ENCODE results near the gene RNF220.

The RNF220 gene

DNA sequence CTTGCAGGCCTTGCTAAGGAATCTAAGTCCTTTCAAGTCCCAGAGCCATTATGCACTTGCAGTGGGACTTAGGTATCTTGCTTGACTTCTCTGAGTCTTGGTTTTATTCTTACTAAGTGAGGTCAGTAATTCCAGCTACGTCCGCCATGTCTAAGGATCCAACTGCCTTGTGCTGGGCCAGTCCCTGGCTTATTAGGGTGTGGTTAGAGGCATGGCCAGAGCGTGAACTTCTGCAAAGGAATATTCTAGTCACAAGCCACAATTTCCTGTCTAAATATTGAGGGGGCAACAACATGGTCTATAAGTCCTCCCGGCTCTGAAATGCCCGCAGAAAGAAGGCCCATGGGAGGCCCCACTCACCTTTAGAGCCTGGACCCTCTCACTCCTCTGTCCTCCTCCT is 186.3 kb downstream of the RNF220 start:
- no peak for DNase-seq

DNA sequence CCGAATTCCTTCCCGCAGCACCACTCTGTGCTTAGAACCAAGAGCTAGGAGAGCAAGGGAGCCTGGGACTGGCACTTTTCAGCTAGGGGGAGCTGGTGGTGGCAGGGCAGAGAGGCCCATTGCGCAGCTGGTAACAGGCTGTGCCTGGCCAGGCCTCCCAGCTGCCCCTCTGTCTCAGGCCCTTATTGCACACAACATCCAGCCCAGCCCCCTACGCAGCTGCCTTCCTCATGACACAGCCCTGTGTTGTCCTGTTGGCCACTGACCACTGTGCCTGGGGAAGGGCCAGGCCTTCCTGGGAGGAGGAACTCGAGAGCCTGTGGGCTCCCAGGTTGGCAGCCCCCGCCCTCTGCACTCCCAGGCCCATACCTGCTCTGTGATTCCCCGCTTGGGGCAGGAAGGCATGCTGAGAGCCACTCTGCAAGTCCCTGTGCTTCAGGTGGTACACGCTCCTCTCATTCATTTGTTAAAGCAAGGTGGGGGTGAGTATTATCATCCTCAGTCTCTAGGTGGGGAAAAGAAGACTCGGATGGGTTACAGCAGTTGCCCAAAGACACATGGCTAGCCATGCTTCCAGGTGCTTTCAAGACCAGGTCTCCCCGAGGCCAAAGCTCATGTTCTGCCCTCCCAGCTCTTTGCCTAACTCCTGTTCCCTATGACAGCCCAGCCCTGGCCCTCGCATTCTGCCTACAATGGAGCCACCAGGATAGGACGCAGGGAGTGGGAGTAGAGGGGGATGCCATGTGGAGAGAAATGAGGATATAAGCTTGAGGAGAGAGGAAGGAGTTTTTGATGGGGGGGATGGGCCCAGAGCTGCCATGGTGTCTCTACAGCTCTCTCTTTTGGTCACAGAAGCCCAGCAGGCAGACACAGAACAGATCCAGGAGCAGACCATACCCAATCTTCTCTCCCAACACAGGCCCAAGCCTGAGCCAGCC is 187.4 kb downstream of the RNF220 start:
- DNase-seq: no peak

DNA sequence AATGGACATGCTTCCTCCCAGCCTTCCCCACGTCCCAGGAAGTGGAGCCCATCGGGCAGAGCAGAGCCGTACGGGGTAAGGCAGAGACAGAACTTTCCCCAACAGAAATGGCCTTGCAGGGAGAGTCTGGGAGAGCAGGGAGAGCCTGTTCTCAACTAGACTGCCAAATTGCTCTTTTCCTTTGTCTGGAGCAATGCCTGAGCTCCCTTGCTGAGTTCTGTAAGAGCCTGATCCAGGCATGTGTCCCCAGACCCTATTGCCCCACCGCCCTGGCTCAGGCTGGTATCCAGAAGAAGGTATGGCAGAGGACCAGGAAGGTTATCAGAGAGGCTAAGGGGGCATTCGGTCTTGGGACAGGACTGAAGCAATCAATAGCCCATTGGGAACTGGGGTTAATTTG is 189.3 kb downstream of the RNF220 start:
- DNase-seq: no peak

DNA sequence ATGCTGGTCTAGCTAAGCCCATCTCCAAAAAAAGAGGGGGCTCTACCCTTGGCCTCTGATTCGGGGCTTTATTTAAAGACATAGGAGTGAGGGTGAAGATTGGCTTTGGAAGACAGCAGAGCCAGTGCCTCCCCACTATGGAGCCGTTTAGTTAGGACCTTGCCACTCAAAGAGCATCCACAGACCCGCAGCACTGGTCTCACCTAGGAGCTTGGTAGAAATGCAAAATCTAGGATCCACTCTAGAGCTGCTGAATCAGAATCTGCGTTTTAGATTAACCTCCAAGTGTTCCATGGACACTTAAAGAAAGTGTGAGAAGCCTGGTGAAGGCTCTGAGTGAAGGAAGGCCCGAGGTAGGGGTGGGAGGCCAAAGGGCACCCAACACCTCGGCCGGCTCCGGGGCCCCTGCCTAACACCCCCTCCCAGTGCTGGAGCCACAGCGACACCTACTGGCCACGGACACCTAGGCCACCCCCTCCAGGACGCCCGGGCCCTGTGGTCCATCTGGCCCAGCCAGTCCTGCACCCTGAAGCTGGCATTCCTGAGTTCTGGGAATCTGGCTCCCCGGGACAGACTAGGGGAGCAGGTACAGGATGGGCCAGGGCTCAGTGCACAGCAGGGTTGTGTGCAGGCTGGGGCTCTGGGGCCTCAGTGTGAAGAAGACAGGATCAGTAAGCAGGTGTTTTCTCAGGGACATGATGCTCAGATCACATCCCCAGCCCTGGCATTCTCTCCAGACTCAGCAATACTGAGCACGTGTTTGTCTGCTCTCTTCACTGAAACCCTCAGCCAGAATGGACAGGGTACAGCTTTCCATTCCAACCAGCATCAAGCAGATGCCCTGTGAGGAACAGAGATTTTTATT is 190.0 kb downstream of the RNF220 start:
- DNase-seq: peak in 1 of 2 experiments; percentile 12

DNA sequence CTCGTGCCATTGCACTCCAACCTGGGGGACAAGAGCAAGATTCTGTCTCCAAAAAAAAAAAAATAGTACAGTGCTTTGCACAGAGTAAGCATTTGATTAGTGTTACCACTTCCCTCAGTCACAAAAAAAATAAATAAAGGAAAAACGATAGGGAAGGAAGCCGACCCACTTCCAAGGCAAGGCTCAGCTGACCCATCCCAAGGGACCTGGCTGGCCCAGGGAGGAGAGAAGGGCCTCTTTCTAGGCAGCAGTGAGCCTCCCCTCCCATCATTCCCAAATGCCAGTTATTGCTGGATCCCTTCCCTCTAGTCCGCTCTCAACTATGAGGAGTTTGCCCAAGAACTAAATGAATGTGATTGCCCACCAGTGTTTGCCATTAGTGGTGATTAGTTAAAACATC is 191.5 kb downstream of the RNF220 start:
- DNase-seq: no peak

DNA sequence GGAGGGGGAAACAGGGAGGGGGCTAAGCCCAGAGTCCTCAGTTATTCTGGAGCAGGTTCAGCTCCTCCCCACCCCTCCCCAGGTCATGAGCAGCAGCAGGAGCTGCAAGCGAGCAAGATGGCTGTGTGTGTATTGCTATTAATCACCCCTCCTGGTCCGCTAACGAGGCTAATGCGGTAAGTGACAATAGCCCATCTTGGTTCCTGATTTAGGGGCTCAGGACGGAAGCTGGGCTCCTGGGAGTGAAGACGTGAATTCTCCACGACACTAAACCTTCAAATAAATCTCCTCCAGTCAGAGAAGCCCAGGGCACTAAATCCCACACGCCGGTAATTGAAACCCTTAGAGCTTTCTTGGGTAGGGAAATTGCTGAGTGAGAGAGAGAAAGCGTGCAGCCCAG is 193.1 kb downstream of the RNF220 start:
- DNase-seq: no peak

DNA sequence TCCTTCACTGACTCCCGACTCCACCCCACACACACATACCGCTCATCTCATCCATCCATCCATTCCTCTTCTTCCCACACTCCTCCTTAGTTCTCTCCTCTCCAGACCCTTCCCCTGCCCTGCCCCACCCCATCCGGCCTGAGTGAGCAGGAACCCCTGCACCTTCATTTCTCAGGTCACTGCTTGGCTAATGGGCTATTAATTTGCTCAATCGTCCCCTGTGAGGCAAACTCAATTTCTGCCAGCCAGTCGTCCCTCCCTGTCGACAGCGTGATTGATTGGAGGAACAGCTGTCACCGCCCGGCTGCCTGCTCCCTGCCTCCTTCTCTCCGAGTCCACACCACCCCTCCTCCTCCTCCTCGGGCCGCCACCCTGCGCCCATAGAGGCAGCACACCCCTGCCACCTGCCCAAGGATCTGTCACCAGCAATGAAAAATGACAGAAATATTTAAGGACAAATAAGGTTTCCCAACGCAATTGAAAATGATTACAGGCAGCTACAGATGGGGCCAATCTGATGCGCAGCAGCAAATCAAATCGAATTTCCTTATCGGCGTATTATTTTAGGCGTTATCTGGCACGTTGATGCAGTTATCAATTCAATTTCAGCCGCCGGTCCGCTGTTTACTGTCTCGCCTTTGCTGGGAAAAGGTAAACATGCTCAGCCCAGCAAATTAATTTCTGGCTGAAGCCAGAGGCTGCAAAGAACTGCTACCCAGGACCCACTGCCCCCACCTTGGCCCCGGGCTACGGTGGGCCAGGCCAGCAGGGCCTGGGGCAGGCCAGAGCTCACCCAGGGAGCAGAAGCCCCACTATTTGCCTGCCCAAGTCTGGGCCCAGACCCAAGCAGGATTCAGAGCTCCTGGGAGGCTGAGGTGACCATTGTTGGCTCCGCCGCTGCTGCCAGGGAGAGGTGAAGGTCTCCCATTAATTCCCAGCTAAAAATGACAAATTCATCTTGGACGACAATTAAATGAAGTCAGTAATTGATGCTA is 197.9 kb downstream of the RNF220 start:
- DNase-seq: no peak

DNA sequence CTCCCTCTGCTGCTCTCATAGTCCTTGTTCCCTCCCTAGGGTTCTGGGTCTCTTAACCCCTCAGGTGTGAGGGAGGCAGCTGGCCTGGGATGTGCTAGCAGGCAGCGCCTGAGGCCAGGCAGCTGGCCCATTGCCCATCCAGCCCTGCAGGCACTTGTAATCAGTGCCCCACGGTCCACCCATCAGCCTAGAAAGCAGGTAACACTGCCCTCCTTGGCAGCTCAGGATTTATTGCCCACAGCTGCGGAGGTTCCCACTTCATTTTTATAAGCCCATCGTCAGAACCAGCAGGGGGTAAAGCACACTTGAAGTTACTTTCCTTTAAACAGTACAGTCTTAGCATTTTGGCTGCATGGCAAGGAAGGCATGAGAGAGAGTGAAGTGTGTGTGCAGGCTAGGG is 198.7 kb downstream of the RNF220 start:
- DNase-seq: no peak

DNA sequence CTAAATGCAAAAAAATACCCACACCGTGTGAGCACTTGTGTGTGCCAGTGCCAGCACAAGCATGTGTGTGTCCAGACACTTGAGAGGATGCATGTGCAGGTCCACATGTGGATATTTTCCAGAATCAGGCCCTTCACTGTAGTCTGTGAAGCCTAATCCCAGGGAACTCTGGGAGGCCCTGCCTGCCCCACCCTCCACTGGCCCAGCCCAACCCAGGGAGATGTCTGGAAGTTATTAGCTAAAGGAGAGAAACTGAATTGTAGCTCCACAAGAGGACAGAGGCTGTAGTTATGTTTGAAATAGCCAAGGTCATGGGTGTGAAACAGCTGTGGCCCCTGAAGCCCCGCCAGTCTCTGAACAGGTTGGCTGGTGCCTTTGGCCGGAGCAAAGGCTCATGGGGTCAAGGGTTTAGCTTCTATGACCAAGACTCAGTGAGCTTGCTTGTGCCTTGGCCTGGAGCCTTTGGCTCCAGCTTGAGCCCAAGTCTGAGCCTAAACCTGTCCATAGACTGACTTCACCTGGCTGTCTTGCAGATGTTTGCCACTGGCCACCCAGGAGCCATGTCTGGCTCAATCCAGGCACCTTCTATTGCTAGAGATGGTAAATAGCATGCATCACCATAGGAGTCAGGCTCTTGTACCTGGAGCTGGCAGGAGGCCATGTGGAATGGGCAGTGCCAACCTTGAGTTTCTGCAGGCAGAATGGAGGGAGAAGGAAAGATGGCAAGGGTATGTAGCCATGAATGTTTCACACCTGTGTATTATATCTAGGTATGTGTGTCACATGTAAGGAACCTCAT is 199.3 kb downstream of the RNF220 start:
- DNase-seq: no peak

DNA sequence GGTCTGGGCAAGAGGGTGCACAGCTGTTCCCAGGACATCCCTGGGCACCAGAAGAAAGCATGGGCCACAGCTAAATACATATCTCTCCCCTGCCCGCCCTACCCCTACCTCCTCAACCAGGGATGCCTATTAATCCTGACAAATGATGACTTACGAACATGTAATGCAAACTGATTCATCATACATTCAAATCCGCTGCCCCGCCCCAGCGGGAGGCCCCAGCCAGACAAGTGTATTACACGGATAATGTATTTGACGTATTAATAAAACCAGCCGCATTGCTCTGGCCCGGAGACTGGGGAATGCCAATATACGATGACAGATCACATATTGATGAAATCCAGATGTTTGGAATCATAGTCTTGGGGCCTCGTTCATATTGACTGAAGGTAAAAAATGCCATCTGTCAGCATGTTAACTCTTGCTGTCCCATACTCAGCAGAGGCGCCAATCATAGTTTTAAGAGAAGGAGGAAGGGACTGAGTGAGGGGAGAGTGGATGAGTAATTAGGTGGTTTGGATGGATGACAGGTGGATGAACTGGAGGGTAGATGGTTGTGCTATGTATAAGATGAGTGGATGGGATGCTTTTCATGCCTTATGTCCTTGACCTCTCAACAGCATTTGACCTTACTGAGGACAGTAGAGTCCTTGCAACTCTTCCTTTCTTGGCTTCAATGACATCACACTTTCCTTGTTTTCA is 201.0 kb downstream of the RNF220 start:
- DNase-seq: no peak

DNA sequence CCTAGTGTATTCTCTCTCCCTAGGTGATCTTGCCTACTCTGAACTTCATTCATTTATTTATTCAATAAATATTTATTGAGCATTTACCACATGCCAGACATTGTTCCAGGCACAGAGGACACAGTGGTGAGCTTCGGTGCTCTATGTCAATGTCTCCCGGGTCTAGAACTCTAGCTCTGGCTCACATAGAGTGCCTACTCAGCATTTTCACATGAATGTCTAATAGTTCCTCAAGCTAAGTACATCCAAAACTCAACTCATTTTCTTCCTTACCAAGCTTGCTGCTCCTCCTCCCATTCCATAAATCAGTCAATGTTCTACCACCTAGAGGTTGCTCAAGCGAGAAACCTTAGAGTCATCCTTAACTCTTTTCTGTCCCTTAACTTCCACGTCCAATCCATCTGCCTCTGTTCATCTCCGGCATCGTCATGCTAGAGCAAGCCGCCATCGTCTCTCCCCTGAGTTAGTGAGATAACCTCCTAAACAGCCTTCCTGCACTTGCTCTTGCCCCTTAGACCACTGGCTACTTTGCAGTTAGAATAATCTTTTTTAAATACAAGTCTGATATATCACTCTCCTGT is 201.7 kb downstream of the RNF220 start:
- DNase-seq: no peak

DNA sequence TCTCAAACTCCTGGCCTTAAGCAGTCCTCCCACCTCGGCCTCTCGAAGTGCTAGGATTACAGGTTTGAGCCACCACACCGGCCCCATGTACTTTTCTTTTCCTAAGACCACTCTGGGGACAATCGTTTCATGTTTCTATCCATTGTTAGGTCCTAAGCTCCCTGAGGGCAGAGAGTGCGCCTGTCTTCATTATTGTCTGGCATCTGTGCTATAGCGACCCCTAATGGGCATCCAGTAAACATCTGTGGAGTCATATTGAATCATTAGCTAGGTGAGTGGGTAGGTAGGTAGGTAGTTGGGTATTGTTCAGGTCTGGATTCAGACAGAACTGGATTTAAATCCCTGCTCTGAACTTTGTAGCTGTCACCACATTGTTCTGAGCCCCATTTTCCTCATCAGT is 203.1 kb downstream of the RNF220 start:
- DNase-seq: no peak

DNA sequence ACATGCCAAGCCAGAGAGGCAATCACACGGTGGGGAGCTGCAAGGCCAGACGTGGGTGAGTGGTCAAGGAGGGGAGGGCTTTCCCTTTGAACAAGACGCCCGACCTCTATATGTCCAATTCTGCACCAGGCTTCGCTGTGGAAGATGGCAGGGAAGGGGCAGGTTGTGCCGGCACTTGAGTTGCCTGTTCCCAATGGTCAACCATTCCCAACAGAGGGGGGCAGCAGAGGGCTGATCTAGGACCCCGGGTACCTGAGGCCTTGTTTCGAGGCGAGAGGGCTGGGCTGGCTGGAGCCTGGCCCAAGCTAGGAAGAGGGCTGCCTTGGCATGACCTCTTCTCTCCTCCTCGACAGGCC is 204.3 kb downstream of the RNF220 start:
- DNase-seq: no peak

DNA sequence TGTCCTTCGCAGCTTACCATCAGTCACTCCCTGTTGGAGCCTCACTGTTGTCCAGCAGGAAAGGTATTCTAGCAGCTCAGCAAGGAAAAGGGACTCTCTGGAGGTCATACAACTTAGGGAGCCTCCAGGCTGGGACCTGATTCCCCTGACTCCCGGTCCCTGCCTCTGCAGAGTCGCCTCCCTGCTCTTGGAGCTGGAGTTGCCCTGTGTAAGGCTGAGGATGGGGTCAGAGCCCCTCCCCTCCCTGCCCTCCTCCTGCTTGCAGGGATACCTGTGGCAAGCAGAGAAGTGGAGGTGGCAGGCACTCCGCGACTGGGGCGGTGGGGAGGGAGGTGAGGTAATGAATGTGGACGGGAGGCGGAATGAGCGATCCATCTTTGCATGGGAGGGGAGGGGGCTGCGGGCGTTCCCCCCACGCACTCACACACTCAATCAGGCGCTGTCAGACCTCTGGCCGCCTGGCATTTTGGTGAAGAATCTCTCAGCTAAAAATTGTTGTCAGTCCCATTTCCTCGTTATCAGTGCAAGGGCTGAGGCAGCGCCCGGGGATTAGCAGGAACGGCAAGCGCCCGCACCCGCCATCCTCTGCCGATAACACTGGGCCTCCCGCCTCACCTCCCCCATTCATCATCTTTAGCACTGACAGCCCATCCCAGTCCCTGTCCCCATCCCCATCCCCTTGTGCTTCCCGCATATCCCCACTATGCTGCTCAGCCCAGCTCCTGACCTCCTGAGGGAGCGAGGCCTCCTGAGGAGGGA is 204.9 kb downstream of the RNF220 start:
- no peak for DNase-seq

DNA sequence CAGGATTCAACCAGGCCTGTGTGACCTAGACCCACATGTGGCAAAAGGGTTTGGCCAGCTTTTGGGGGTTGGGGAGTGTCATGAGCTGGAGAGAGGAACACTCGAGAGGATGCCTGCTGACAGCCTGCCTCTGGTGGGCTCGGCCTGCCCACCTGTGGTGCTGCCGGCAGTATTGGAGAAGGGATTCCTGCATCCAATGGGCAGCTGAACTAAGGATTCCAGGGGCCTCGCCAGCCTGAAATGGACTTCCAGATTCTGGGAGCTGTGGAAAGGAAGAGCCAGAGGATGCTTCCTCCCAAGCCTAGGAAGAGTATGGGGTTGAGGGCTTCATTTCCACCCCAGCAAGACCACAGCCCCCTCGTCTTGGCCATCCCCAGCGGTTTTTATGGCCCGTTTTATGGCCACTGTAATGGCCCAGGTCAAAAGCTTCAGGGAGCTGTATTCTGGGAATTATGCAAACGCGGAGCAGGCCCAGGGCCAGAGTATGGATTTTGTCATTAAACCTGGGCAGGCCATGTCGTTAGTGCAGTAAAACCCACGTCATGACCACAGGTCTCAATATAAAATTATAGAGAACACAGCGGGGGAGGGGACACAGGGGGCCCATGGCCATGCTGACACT is 205.6 kb downstream of the RNF220 start:
- no peak for DNase-seq

DNA sequence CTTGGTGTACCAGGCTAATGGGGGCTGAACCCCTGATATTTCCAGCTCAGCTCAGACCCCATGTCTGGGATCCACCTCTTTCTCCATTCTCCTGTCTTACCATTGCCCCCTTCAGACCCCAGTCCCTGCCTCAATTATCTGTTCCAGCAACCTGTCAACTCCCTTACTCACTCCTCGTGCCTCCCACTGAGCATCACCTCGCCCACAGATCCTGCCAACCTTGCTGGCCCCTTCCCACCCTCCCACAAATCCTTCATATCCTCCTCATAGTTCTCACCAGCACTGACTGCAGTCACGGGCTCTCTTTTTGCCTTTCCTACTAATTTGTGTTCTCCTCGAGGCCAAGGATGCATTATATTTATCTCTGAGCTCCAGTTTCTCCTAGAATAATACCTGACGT is 206.4 kb downstream of the RNF220 start:
- no peak for DNase-seq

DNA sequence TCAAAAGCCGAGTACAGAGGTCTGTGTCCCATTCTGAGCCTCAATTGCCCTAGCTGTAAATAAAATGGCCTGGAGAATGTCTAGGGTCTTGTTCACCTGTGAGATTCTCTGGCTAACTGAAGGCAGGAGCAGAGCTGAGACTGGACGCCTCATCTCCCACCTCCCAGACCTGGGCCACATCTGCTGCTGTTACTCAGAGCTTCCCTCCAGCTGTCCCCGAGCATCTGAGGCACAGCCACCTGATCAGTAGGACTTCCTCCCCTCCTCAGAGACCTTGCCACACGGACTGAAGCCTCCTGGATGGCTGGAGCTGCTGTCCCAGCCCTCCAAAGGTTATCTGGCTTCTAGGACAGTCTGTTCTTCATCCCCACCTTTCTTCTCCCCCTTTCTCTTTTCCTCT is 206.8 kb downstream of the RNF220 start:
- DNase-seq: no peak

DNA sequence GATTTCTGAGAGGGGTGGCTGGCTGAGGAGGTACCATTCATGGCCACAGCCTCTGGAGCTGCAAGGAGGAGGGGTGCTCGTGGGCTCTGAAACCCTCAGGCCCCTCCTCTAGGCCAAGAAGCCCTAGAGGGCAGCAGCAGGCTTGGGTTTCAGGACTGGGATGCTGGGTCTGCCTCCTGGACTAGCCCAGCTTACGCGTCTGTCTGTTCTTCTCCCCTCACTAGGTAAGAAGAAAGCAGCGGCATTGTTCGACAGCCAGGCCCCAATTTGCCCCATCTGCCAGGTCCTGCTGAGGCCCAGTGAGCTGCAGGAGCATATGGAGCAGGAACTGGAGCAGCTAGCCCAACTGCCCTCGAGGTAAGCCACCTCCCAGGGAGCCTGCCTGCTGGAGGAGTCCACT is 208.9 kb downstream of the RNF220 start:
- no peak for DNase-seq

DNA sequence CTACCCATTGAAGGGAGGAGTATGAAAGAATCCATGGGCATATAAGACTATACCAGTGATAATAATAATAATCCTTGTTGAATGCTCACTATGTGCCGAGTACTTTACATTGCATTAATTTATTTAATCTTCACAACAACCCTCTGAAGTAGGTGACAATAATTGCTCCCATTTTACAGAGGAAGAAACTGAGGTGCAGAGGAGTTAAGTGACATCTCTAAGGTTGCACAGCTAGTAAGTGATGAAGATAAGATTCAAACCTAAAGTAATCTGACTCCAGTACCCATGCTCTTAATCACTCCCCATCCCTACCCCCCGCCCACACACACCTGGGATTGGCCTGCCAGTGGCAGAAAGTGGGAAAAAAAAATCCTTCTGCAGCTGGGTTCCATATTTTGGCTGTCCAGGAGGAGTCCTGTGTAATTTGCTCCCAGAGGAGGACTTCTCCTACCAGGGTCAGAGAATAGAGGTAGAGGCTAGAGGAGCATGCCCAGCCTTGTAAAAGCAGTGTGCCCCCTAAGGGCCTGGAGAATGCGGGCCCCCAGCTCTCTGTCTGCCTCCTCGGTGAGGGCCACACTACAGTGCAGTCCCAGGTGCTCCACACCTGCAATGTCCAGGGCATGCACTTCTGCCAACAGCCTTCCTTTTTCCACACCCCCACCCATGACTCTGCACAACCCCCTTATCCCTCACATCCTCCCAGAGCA is 211.4 kb downstream of the RNF220 start:
- DNase-seq: no peak
